AG04449 (cell line): Measurements from ENCODE around the gene MVB12B.
"Not testable (repeated sequence)": the region's sequence is repeated elsewhere in the genome, so short reads cannot be mapped to it uniquely, and the experiment has no call there.

ENCODE experiments used
- CTCF ChIA-PET: fragments of 350-600 bp; formaldehyde crosslinking; extraction: SDS; loops from one replicate; lab custom pipeline; 2021; ENCODE audit warnings: antibody characterized with exemption; lab: Yijun Ruan, JAX
- POLR2A ChIA-PET: fragments of 400-600, 350-600 bp; formaldehyde crosslinking; extraction: SDS; loops from one replicate; lab custom pipeline; 2020; ENCODE audit warnings: antibody characterized with exemption, inconsistent platforms; lab: Yijun Ruan, JAX
- DNase-seq: peaks from one replicate; pipeline ENCODE4 v3.0.0-alpha.2; 2010; ENCODE audit warnings: low read depth, low spot score
- H3K4me3 ChIP-seq: 2 replicates; pipeline ENCODE4 v1.5.1; 2011; ENCODE audit warnings: low read depth, mild to moderate bottlenecking, control low read depth, low read length
- CTCF ChIP-seq: IDR thresholded peaks from one replicate; pipeline ENCODE4 v1.5.1; 2011; ENCODE audit warnings: mild to moderate bottlenecking, moderate library complexity, low read length, control low read depth, inconsistent platforms; ENCODE audit not compliant: insufficient read depth; ENCODE audit errors: missing control alignments

The MVB12B gene

GRCh38 chr9:126472198-126472947, 145.7 kb downstream of the MVB12B start:
- no peak for DNase-seq
- POLR2A ChIA-PET: no interaction called here
- CTCF ChIA-PET: interaction anchor here (1.7 to 4.3 kb wide), 6 partner anchors 9 to 74 kb away, joined by 4 to 30 read pairs (median 12); no protein-coding TSS in a partner anchor

GRCh38 chr9:126472948-126473298, 146.3 kb downstream of the MVB12B start:
- no peak for DNase-seq
- CTCF ChIA-PET: interaction anchor here (1.7 to 4.3 kb wide), 6 partner anchors 9 to 75 kb away, joined by 4 to 30 read pairs (median 12); no protein-coding TSS in a partner anchor

More at GRCh38 chr9:126472198-126472947, 145.7 kb downstream of the MVB12B start:
- no peak overlapping the region for H3K4me3 ChIP-seq
- no peak for TF ChIP-seq CTCF

GRCh38 chr9:126474206-126474765, 147.7 kb downstream of the MVB12B start:
- H3K4me3 ChIP-seq: no peak overlapping the region
- POLR2A ChIA-PET: interaction anchor here (0.6 kb wide), 2 partner anchors 74 to 156 kb away, joined by 3 to 4 read pairs; no protein-coding TSS in a partner anchor
- CTCF ChIA-PET: interaction anchor here (1.0 to 4.3 kb wide), 5 partner anchors 11 to 76 kb away, joined by 3 to 30 read pairs (median 12); no protein-coding TSS in a partner anchor
- no peak for TF ChIP-seq CTCF
- DNase-seq: peak; percentile 17

More at GRCh38 chr9:126472948-126473298, 146.3 kb downstream of the MVB12B start:
- POLR2A ChIA-PET: no interaction called here
- no peak overlapping the region for H3K4me3 ChIP-seq
- no peak for TF ChIP-seq CTCF

DNA sequence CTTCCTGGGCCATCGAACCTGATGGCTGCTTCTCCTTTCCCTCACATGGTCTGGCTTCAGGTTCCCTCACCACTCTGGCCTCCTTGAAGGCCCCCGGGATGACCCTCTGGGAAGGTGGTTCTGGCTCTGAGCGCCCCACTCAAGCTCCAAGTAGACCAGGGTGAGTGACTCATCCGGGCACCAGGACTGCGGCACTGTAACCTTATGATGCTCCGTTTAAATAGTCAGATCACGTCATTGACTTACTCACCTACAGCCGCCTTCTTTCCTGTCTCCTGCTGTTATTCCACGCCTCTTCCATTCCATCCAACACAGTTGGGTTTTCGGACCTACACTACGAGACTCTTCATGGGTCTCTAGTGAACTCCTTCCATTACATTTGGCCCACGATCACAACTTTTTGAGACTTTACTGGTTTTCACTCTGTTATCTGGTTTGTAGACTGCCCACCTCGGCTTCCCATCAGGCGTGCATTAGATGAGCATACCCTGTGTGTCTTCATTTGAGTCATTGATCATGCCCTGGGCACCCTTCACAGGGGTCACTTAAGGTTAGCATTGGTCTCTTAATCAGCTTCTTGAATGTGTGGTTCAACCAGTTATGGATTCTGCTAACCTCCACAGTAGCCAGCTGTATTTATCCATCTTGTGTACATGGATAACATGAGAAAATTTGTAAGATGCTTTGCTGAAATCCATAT, 148.3 kb downstream of the MVB12B start:
- no peak overlapping the region for H3K4me3 ChIP-seq
- CTCF ChIA-PET: interaction anchor here (1.1 to 4.3 kb wide), 6 partner anchors 11 to 77 kb away, joined by 3 to 28 read pairs (median 10); no protein-coding TSS in a partner anchor
- POLR2A ChIA-PET: no interaction called here
- DNase-seq: peak; percentile 49
- TF ChIP-seq CTCF: no peak

GRCh38 chr9:126475933-126476555, 149.4 kb downstream of the MVB12B start:
- CTCF ChIA-PET: interaction anchor here (1.1 to 1.6 kb wide), 3 partner anchors 14 to 24 kb away, joined by 3 to 9 read pairs (median 5); no protein-coding TSS in a partner anchor
- POLR2A ChIA-PET: no interaction called here
- TF ChIP-seq CTCF: no peak
- no peak for DNase-seq
- H3K4me3 ChIP-seq: no peak overlapping the region

DNA sequence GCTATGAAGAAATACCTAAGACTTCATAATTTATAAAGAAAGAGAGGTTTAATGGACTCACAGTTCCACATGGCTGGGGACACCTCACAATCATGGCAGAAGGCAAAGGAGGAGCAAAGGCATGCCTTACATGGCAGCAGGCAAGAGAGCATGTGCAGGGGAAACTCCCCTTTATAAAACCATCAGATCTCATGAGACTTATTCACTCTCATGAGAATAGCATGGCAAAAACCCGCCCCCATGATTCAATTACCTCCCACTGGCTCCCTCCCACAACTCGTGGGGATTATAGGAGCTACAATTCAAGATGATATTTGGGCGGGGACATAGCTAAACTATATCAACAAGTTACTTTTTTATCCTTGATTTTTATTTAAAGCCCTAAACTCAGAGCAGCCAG, 150.8 kb downstream of the MVB12B start:
- POLR2A ChIA-PET: not testable (repeated sequence)
- CTCF ChIA-PET: interaction anchor here (1.0 to 1.7 kb wide), 3 partner anchors 14 to 322 kb away, joined by 3 to 12 read pairs (median 3); no protein-coding TSS in a partner anchor

More for the DNA sequence above, 150.8 kb downstream of the MVB12B start:
- not testable (repeated sequence) for H3K4me3 ChIP-seq, DNase-seq
